Dendritic cell treated with granulocyte-macrophage colony-stimulating factor and Interleukin-4, amounts not matched to agents 40 ng/mL and 50 ng/mL, for 4 days (primary cell): ENCODE measurements around the gene MLEC.
"Not testable (repeated sequence)": the region's sequence is repeated elsewhere in the genome, so short reads cannot be mapped to it uniquely, and the experiment has no call there.

Experiments
- H3K27ac Mint-ChIP-seq: one replicate; pipeline ENCODE4 v1.8.0; 2022; ENCODE audit warnings: mild to moderate bottlenecking, mixed read lengths
- H3K27me3 Mint-ChIP-seq: one replicate; pipeline ENCODE4 v1.8.0; 2022; ENCODE audit warnings: mild to moderate bottlenecking, mixed read lengths
- H3K36me3 Mint-ChIP-seq: one replicate; pipeline ENCODE4 v1.8.0; 2022; ENCODE audit warnings: low read depth, mixed read lengths
- H3K4me1 Mint-ChIP-seq: one replicate; pipeline ENCODE4 v1.8.0; 2022; ENCODE audit warnings: low read depth, mixed read lengths
- H3K4me3 Mint-ChIP-seq: one replicate; pipeline ENCODE4 v1.8.0; 2022; ENCODE audit warnings: mild to moderate bottlenecking, moderate library complexity, mixed read lengths
- H3K9me3 Mint-ChIP-seq: one replicate; pipeline ENCODE4 v1.8.0; 2022; ENCODE audit warnings: mixed read lengths
- intact Hi-C: fragments of 100-400 bp; cut with micrococcal nuclease; formaldehyde crosslinking; loops from one replicate; pipeline ENCODE4 v1.15.0; 2022

MLEC gene

GRCh38 chr12:120725151-120725658, 38.3 kb downstream of the MLEC start:
- Mint-ChIP-seq H3K27ac (peak overlapping the region; percentile 70), H3K9me3 (no peaks in the 10 kb centered on the region), H3K4me1 (peaks cover 28% of the 10 kb centered on the region), H3K36me3 (peaks cover 82% of the 10 kb centered on the region), H3K27me3 (no peaks in the 10 kb centered on the region), H3K4me3 (peak overlapping the region; percentile 78)
- intact Hi-C loops, result loop anchor here (10.0 kb wide), 1 partner anchor 250 kb away; the partner anchor contains the start of gene HNF1A

- intact Hi-C loops, result loop anchor here (10.0 kb wide), 1 partner anchor 249 kb away; the partner anchor contains the start of gene HNF1A
- H3K9me3 Mint-ChIP-seq, result no peaks in the 10 kb centered on the region
- H3K27me3 Mint-ChIP-seq, result no peaks in the 10 kb centered on the region
- H3K4me3 Mint-ChIP-seq, result peak within 1 kb of the TSS; percentile 78
- peaks cover 22% of the 10 kb centered on the region for H3K4me1 Mint-ChIP-seq
- peaks cover 82% of the 10 kb centered on the region for H3K36me3 Mint-ChIP-seq
- peak within 1 kb of the TSS; percentile 70 for H3K27ac Mint-ChIP-seq
Measured at GRCh38 chr12:120725659-120726509, 38.9 kb downstream of the MLEC start, which contains the start of gene ACADS. Gene ACADS, plus strand, starts transcription at chr12:120725826. Its CDS starts 60 bp downstream, at chr12:120725886.

GRCh38 chr12:120726510-120726793, 39.5 kb downstream of the MLEC start:
- intact Hi-C loops, result loop anchor here (10.0 kb wide), 1 partner anchor 248 kb away; the partner anchor contains the start of gene HNF1A
- Mint-ChIP-seq H3K4me3 (peak overlapping the region; percentile 78), H3K27ac (peak overlapping the region; percentile 70), H3K9me3 (no peaks in the 10 kb centered on the region), H3K27me3 (no peaks in the 10 kb centered on the region), H3K36me3 (peaks cover 77% of the 10 kb centered on the region), H3K4me1 (peaks cover 19% of the 10 kb centered on the region)

GRCh38 chr12:120726961-120727360, 40.0 kb downstream of the MLEC start:
- Mint-ChIP-seq H3K27ac (no peak overlapping the region), H3K36me3 (peaks cover 74% of the 10 kb centered on the region), H3K27me3 (no peaks in the 10 kb centered on the region), H3K4me3 (no peak overlapping the region), H3K4me1 (peaks cover 16% of the 10 kb centered on the region), H3K9me3 (no peaks in the 10 kb centered on the region)
- intact Hi-C loops, result loop anchor here (10.0 kb wide), 1 partner anchor 248 kb away; the partner anchor contains the start of gene HNF1A

DNA sequence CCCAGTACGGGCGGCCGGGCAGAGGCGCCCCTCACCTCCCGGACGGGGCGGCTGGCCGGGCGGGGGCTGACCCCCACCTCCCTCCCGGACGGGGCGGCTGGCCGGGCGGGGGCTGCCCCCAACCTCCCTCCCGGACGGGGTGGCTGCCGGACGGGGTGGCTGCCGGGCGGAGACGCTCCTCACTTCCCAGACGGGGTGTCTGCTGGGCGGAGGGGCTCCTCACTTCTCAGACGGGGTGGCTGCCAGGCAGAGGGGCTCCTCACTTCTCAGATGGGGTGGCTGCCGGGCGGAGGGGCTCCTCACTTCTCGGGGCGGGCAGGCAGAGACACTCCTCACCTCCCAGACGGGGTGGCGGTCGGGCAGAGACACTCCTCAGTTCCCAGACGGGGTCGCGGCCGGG, 45.2 kb downstream of the MLEC start:
- not testable (repeated sequence) for H3K27me3 Mint-ChIP-seq, H3K27ac Mint-ChIP-seq, H3K4me1 Mint-ChIP-seq

DNA sequence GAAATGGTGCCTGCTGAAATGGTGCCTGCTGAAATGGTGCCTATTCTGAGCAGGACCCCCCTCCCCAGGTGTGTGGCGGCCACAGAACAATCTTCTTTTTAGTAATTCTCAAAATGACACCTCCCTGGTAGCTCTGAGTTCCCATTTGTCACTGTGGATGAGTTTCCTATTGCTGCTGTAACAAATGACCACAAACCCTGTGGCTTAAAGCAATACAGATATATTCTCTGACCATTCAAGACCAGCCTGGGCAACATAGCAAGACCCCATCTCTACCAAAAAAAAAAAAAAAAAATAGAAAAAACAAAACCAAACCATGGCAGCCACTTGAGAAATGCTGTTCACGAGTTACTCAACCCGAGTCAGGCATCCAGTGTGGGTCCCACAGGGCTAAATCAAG, 46.6 kb downstream of the MLEC start:
- Mint-ChIP-seq H3K36me3 (peaks cover 59% of the 10 kb centered on the region), H3K4me1 (peaks cover 5% of the 10 kb centered on the region), H3K27me3 (no peaks in the 10 kb centered on the region), H3K4me3 (no peak overlapping the region), H3K9me3 (no peaks in the 10 kb centered on the region), H3K27ac (no peak overlapping the region)
- intact Hi-C loops, result no loop called here

More for the DNA sequence above, 45.2 kb downstream of the MLEC start:
- H3K4me3 Mint-ChIP-seq, H3K9me3 Mint-ChIP-seq, intact Hi-C loops: not testable (repeated sequence)
- H3K36me3 Mint-ChIP-seq, result peaks cover 57% of the 10 kb centered on the region

DNA sequence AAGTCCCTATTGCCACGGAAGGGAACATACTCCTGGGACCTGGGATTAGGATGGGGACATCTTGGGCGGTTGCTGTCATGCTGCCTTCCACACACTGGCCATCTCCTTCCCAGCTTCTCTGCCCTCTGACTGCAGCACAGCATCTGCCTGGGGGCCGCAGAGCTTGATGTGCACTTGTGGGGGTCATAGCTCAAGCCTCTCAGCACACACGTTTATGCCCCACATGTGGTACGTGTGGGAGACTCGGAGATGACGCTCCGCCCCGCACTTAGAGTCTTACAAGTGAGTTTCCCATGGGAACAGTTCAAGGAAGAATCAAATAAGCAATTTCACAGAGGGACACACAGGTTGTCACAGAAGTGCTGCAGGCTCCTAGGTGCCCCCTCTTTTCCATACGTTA, 47.3 kb downstream of the MLEC start:
- intact Hi-C loops, result no loop called here
- Mint-ChIP-seq H3K27ac (no peak overlapping the region), H3K4me1 (peaks cover 5% of the 10 kb centered on the region), H3K4me3 (no peak overlapping the region), H3K9me3 (no peaks in the 10 kb centered on the region), H3K36me3 (peaks cover 59% of the 10 kb centered on the region), H3K27me3 (no peaks in the 10 kb centered on the region)

- H3K4me1 Mint-ChIP-seq, result peaks cover 5% of the 10 kb centered on the region
- H3K36me3 Mint-ChIP-seq, result peaks cover 56% of the 10 kb centered on the region
- H3K27me3 Mint-ChIP-seq, result no peaks in the 10 kb centered on the region
- no peak overlapping the region for H3K4me3 Mint-ChIP-seq
- H3K27ac Mint-ChIP-seq, result no peak overlapping the region
- intact Hi-C loops, result no loop called here
- H3K9me3 Mint-ChIP-seq, result no peaks in the 10 kb centered on the region
Measured at GRCh38 chr12:120735181-120735580, 48.2 kb downstream of the MLEC start.

DNA sequence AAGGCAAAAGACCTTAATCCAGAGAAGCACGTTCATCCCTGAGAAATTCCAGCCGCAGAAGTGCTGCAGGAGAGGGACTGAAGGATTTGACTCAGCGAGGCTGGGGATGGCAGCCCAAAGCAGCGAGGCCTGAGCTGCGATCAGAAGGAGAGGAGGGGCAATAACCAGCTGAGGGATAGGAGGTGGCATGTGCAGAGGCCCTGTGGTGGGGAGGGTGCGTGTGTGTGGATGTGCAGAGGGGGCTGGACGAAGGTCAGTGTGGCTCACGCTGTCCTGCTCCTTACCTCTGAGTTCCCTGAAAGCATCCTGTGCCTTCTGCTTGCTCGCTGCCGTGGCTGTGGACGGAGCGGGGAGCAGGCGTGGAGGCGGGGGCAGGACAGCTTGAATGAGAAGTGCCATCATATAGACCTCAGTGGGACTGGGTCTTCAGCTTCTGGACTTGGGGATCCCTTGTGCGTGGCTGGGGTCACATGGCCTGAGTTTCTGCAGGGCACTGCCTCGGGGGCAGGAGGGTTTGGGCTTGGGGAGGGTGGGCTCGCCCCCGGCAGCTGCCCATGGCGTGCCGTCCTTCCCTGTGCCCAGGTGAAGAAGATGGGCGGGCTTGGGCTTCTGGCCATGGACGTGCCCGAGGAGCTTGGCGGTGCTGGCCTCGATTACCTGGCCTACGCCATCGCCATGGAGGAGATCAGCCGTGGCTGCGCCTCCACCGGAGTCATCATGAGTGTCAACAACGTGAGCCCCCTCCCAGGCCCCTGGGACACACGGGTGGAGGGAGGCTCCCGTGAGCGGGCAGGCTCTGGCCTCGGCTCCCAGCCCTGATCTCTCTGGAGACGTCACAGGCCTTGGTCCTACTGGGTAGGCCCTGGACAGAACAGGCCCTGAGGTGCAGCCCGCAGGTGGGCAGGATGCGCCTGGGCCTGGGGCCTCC, 49.7 kb downstream of the MLEC start:
- no peaks in the 10 kb centered on the region for H3K9me3 Mint-ChIP-seq
- H3K27ac Mint-ChIP-seq, result no peak overlapping the region
- no peak overlapping the region for H3K4me3 Mint-ChIP-seq
- intact Hi-C loops, result no loop called here
- no peaks in the 10 kb centered on the region for H3K27me3 Mint-ChIP-seq
- H3K4me1 Mint-ChIP-seq, result peaks cover 5% of the 10 kb centered on the region
- peaks cover 54% of the 10 kb centered on the region for H3K36me3 Mint-ChIP-seq

DNA sequence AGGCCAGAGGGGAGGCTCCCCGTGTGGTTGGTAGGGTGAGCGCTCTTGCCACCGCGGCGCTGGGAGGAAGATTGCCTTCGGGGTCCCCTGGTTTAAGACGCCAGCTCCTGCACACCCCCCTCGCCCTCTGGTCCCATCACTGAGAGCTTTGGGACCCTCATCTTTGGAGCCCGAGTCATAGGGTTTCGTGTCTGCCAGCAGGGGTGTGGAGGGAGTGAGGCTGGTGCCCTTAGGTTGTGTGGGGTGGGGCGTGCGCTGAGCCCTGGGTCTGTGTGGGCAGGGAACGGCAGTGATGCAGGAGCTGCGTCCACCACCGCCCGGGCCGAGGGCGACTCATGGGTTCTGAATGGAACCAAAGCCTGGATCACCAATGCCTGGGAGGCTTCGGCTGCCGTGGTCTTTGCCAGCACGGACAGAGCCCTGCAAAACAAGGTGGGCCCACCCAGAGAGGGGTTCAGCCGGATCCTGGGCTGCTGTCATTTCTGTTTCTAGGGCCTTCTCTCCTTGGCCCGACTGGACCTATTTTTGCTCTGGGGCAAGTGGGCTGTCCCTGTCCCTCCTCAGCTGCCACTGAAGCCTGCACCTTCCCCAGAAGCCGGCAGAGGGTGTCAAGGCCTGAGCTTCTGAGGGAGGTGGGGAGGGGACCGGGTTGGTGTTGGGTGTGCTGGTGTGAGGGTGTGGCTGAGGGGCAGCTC, 50.8 kb downstream of the MLEC start:
- Mint-ChIP-seq H3K36me3 (peaks cover 44% of the 10 kb centered on the region), H3K27ac (no peak overlapping the region), H3K4me1 (peaks cover 5% of the 10 kb centered on the region), H3K27me3 (no peaks in the 10 kb centered on the region), H3K4me3 (no peak overlapping the region), H3K9me3 (no peaks in the 10 kb centered on the region)
- intact Hi-C loops, result no loop called here

DNA sequence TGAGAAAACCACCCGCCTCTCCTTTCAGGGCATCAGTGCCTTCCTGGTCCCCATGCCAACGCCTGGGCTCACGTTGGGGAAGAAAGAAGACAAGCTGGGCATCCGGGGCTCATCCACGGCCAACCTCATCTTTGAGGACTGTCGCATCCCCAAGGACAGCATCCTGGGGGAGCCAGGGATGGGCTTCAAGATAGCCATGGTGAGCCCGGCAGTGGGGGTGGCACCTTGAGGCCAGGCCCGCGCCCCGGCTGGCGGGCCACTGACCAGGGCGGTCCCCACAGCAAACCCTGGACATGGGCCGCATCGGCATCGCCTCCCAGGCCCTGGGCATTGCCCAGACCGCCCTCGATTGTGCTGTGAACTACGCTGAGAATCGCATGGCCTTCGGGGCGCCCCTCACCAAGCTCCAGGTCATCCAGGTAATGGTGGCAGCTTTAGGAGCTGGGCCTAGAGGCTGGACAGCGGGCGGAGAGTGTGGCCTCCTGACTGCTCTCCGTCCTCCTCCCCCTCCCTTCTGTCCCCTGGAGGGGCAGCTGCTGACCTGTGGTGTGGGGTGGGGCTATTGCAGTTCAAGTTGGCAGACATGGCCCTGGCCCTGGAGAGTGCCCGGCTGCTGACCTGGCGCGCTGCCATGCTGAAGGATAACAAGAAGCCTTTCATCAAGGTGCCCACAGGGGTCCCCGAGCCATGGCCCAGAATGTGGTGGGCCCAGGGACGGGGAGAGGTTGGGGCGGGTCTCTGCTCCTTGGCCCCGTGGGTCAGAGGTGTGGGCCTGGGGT, 51.5 kb downstream of the MLEC start:
- peaks cover 2% of the 10 kb centered on the region for H3K4me1 Mint-ChIP-seq
- peaks cover 44% of the 10 kb centered on the region for H3K36me3 Mint-ChIP-seq
- no peaks in the 10 kb centered on the region for H3K9me3 Mint-ChIP-seq
- intact Hi-C loops, result no loop called here
- no peak overlapping the region for H3K27ac Mint-ChIP-seq
- H3K4me3 Mint-ChIP-seq, result no peak overlapping the region
- no peaks in the 10 kb centered on the region for H3K27me3 Mint-ChIP-seq

DNA sequence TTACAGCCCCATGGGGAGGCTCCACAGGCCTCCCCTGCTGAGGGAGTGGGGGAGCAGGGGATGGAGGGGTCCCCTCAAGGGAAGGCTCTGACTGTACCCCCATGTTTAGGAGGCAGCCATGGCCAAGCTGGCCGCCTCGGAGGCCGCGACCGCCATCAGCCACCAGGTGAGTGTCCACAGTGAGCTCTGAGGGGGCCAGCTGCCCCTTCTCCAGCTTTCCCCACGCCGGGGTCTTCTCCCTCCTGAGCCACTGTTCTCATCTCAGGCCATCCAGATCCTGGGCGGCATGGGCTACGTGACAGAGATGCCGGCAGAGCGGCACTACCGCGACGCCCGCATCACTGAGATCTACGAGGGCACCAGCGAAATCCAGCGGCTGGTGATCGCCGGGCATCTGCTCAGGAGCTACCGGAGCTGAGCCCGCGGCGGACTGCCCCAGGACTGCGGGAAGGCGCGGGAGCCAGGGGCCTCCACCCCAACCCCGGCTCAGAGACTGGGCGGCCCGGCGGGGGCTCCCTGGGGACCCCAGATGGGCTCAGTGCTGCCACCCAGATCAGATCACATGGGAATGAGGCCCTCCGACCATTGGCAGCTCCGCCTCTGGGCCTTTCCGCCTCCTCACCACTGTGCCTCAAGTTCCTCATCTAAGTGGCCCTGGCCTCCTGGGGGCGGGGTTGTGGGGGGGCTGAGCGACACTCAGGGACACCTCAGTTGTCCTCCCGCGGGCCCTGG, 52.2 kb downstream of the MLEC start:
- Mint-ChIP-seq H3K9me3 (no peaks in the 10 kb centered on the region), H3K27ac (no peak overlapping the region), H3K27me3 (no peaks in the 10 kb centered on the region), H3K4me3 (no peak overlapping the region), H3K4me1 (no peaks in the 10 kb centered on the region), H3K36me3 (peaks cover 40% of the 10 kb centered on the region)
- intact Hi-C loops, result no loop called here
